GM12878 (cell line): Measurements from ENCODE around the gene ERLEC1. TPM values are rescaled to one million over a fixed set of nuclear protein-coding genes. Genes with fewer than 3 reads are reported as not detected.

Experiments used
- ATAC-seq: fragments of 200-7000 bp; cut with Tn5 transposase; 3 replicates; pipeline ENCODE4 v1.9.1; 2020; ENCODE audit warnings: mild to moderate bottlenecking, moderate library complexity
- BruUV-seq: library from RNA; stranded (reverse); fragments of 400-500 nt; replicated peaks from 2 replicates; lab custom pipeline; 2021; lab: Mats Ljungman, UMichigan
- CTCF ChIA-PET: fragments of 300-600 bp; sonication (Branson Sonifier 250); formaldehyde crosslinking; extraction: SDS; loops from one replicate; lab custom pipeline; 2021; ENCODE audit warnings: inconsistent platforms; lab: Yijun Ruan, JAX
- POLR2A ChIA-PET: fragments of 350-600 bp; formaldehyde crosslinking; extraction: SDS; loops from one replicate; lab custom pipeline; 2021; ENCODE audit warnings: inconsistent platforms; lab: Charles Lee
- RAD21 ChIA-PET: fragments of 300-600 bp; sonication (Branson Sonifier 250); formaldehyde crosslinking; loops from one replicate; lab custom pipeline; 2023; ENCODE audit warnings: antibody characterized with exemption; ENCODE audit not compliant: unreplicated experiment; lab: Charles Lee
- SMC1A ChIA-PET: fragments of 300-600 bp; sonication (Branson Sonifier 250); formaldehyde crosslinking; loops from one replicate; lab custom pipeline; 2023; ENCODE audit not compliant: unreplicated experiment, uncharacterized antibody; lab: Charles Lee
- DNase-seq: peaks from one replicate; pipeline ENCODE4 v3.0.0-alpha.2; 2011; ENCODE audit warnings: low read depth, low spot score
- FAIRE-seq: peaks from 3 replicates; lab custom pipeline; 2011; peaks lifted over from hg19 to GRCh38; lab: Jason Lieb, UNC
- H2AFZ ChIP-seq: 2 replicates; pipeline ENCODE4 v1.6.0; 2011; ENCODE audit warnings: low read depth, low read length, control low read depth; ENCODE audit not compliant: control insufficient read depth
- H3K27ac ChIP-seq: 2 replicates; pipeline ENCODE4 v1.5.1; 2011; ENCODE audit warnings: control low read depth; ENCODE audit not compliant: control insufficient read depth, insufficient read depth
- H3K27me3 ChIP-seq, 2 experiments: replicated peaks in 1 of 2; 2 replicates each; pipeline versions ENCODE4 v1.6.0 to v1.6.1; 2011; ENCODE audit warnings: low read length in 1 of 2; ENCODE audit not compliant: control insufficient read depth in 2 of 2, insufficient read depth in 2 of 2
- H3K36me3 ChIP-seq, 2 experiments: 2 replicates each; pipeline ENCODE4 v1.5.1; 2011; ENCODE audit warnings: low read length in 1 of 2; ENCODE audit not compliant: control insufficient read depth in 2 of 2, insufficient read depth in 2 of 2
- H3K4me1 ChIP-seq: 2 replicates; pipeline ENCODE4 v1.6.1; 2011; ENCODE audit warnings: mild to moderate bottlenecking, low read length, moderate library complexity, mixed read lengths; ENCODE audit not compliant: control insufficient read depth, insufficient read depth
- H3K4me2 ChIP-seq: 2 replicates; pipeline ENCODE4 v1.6.0; 2011; ENCODE audit warnings: control low read depth; ENCODE audit not compliant: control insufficient read depth, insufficient read depth
- H3K4me3 ChIP-seq: fragments of 200-600 bp; sonication (generic); 2 replicates; pipeline ENCODE4 v1.5.1; 2016
- H3K79me2 ChIP-seq: 2 replicates; pipeline ENCODE4 v1.6.0; 2011; ENCODE audit warnings: low read length; ENCODE audit not compliant: control insufficient read depth, insufficient read depth
- H3K9ac ChIP-seq: 2 replicates; pipeline ENCODE4 v1.8.0; 2011; ENCODE audit warnings: low read length, control low read depth, mixed read lengths; ENCODE audit not compliant: control insufficient read depth, insufficient read depth
- H3K9me3 ChIP-seq: replicated peaks from 3 replicates; pipeline ENCODE4 v1.5.1; 2011; ENCODE audit warnings: mild to moderate bottlenecking, low read length; ENCODE audit not compliant: control insufficient read depth, insufficient read depth
- H4K20me1 ChIP-seq: 2 replicates; pipeline ENCODE4 v1.6.0; 2011; ENCODE audit not compliant: control insufficient read depth, insufficient read depth
- ESRRA ChIP-seq: IDR thresholded peaks from 2 replicates; pipeline ENCODE4 v1.6.1; 2012; ENCODE audit warnings: mild to moderate bottlenecking, low read length, improper control_type of control experiment
- HCFC1 ChIP-seq: fragments of 150-350 bp; IDR thresholded peaks from 2 replicates; pipeline ENCODE4 v1.6.1; 2014; ENCODE audit warnings: low read length
- JUNB ChIP-seq: IDR thresholded peaks from 2 replicates; pipeline ENCODE4 v1.6.1; 2016; ENCODE audit warnings: antibody characterized with exemption, mild to moderate bottlenecking
- JUND ChIP-seq: IDR thresholded peaks from 2 replicates; pipeline ENCODE4 v1.6.1; 2012; ENCODE audit warnings: low read depth, mild to moderate bottlenecking, low read length, improper control_type of control experiment, moderate library complexity
- NFIC ChIP-seq: IDR thresholded peaks from 2 replicates; pipeline ENCODE4 v1.6.1; 2012; ENCODE audit warnings: low read depth, mild to moderate bottlenecking, inconsistent platforms, low read length, moderate library complexity
- WRNIP1 ChIP-seq: IDR thresholded peaks from 2 replicates; pipeline ENCODE4 v1.6.1; 2011; ENCODE audit warnings: low read depth, low read length, improper control_type of control experiment, borderline replicate concordance
- WGBS: methylation state at CpG from one replicate; pipeline ENCODE4 v1.1.6; 2016; ENCODE audit warnings: low lambda C conversion rate; ENCODE audit not compliant: insufficient replicate concordance, insufficient coverage; ENCODE audit errors: missing lambda C conversion rate; 5-methylcytosine and 5-hydroxymethylcytosine counted together
- in situ Hi-C: fragments of 300-500 bp; cut with MboI; formaldehyde crosslinking; loops from 9 replicates; pipeline ENCODE4 v1.14.3; 2018; ENCODE audit warnings: mixed read lengths
- intact Hi-C: fragments of 100-400 bp; cut with micrococcal nuclease; formaldehyde crosslinking; loops from one replicate; pipeline ENCODE4 v1.14.2; 2022; ENCODE audit not compliant: unreplicated experiment
- polyA plus RNA-seq, 11 experiments: library from polyadenylated mRNA; depleted of rRNA in 4 of 11; unstranded in 6 of 11; stranded (reverse) in 5 of 11; fragments of >200 nt; fragmentation: Nextera tagmentation in 4 of 11; fragmentation: Illumina TruSeq in 1 of 11; extraction: Ambion mirVana in 4 of 11; extraction: Trizol in 1 of 11; gene quantifications; 1 replicate in 1 of 11; 2 replicates in 10 of 11; pipeline versions ENCODE4 v1.2.1 to v1.2.3, GENCODE V29; 2011 to 2016; ENCODE audit warnings: inconsistent platforms in 2 of 11, missing spikeins in 2 of 11, low read depth in 1 of 11
- total RNA-seq, 4 experiments: library from RNA; depleted of rRNA in 3 of 4; stranded (reverse); fragments of >200 nt in 3 of 4; fragmentation: Illumina TruSeq in 1 of 4; extraction: Trizol in 1 of 4; gene quantifications; 2 replicates each; pipeline versions ENCODE4 v1.2.1 to v1.2.3, GENCODE V29; 2013 to 2021
- TF ChIP-seq, protein P1 (sequence below): fragments of 450-650 bp; IDR thresholded peaks from 2 replicates; pipeline ENCODE4 v1.6.1; 2017; ENCODE audit warnings: mild to moderate bottlenecking

Gene ERLEC1
- total and polyA plus RNA-seq, 10 of the 15 experiments (the other 5 are each of a cell fraction or from before 2014, with no cell fraction given), result 14.1 to 52.2 (median 30.0) TPM

DNA sequence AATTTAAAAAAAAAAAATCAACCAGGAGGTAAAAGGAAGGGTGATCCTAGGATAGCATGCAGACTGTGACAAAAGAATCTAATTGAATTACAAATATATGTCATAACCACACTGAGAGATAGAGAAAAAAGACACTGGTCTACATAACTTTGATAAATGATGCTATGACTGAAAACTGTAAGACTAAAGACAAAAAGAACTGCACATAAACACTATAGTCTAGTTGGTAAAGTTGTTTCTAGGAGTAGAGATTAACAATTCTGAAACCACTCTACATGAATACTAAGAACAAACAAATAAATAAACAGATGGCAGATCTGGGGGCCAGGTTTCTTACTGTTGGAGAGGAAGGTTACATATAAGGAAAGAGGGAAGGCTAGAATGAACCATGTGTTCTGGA, 33.8 kb upstream of the ERLEC1 start:
- BruUV-seq, result no TSS peak
- ATAC-seq (peak; percentile 16; the same call in 2 of the 3 replicates), FAIRE-seq (no peak), DNase-seq (no peak)
- intact Hi-C loops, result no loop called here
- Histone ChIP-seq H3K36me3 (no peaks in the 10 kb centered on the region; a peak in 1 of 4 replicates), H3K27ac (peak overlapping the region; percentile 72; the same call in 1 of the 2 replicates), H2AFZ (no peak overlapping the region), H3K9ac (no peak overlapping the region), H3K4me2 (no peak overlapping the region), H3K4me3 (no peak overlapping the region), H3K79me2 (no peaks in the 10 kb centered on the region; the same call in 1 of the 2 replicates), H3K9me3 (no peaks in the 10 kb centered on the region), H3K4me1 (peaks cover 22% of the 10 kb centered on the region; the same call in 1 of the 2 replicates), H3K27me3 (no peaks in the 10 kb centered on the region), H4K20me1 (no peaks in the 10 kb centered on the region)
- ChIA-PET POLR2A (no interaction called here), RAD21 (no interaction called here), CTCF (interaction anchor here (0.5 kb wide), 1 partner anchor 42 kb away, joined by 3 read pairs; no protein-coding TSS in a partner anchor), SMC1A (no interaction called here)
- in situ Hi-C loops, result no loop called here
- TF ChIP-seq HCFC1, result no peak
- TF ChIP-seq JUNB, result peak; percentile 13; the same call in 1 of the 2 replicates

DNA sequence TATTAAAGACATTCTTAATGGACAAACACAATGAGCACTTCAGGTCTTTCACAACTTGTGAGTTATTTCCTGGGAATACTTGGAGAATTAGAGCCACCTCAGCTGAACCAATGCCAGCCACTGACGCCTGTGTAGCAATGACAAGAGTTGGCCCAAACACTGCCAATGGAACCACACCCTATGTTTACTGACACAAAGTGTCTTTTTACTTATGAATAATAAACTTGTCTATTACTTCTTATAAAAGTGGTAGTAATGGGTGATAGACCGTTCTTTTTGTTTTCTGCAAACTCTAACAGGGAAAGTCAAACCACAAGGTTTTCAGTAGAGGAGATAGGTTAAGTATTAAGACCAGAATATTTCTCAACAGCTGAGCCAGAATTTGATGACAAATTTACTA, 31.7 kb upstream of the ERLEC1 start:
- no peaks in the 10 kb centered on the region for H3K9me3 ChIP-seq
- no peaks in the 10 kb centered on the region for H4K20me1 ChIP-seq
- H3K36me3 ChIP-seq, result no peaks in the 10 kb centered on the region; a peak in 1 of 4 replicates
- no peak for DNase-seq
- intact Hi-C loops (no loop called here), in situ Hi-C loops (no loop called here)
- 95% methylated on average over 2 of the region's 2 CpGs for WGBS
- no peaks in the 10 kb centered on the region for H3K79me2 ChIP-seq
- SMC1A ChIA-PET, result interaction anchor here (1.0 to 2.8 kb wide), 2 partner anchors 12 to 16 kb away, joined by 3 to 13 read pairs; partner anchors contain the start of gene CHAC2
- H3K27me3 ChIP-seq, result no peaks in the 10 kb centered on the region
- TF ChIP-seq WRNIP1 (no peak), NFIC (no peak), JUND (no peak), ESRRA (no peak)
- TF ChIP-seq, protein P1, sequence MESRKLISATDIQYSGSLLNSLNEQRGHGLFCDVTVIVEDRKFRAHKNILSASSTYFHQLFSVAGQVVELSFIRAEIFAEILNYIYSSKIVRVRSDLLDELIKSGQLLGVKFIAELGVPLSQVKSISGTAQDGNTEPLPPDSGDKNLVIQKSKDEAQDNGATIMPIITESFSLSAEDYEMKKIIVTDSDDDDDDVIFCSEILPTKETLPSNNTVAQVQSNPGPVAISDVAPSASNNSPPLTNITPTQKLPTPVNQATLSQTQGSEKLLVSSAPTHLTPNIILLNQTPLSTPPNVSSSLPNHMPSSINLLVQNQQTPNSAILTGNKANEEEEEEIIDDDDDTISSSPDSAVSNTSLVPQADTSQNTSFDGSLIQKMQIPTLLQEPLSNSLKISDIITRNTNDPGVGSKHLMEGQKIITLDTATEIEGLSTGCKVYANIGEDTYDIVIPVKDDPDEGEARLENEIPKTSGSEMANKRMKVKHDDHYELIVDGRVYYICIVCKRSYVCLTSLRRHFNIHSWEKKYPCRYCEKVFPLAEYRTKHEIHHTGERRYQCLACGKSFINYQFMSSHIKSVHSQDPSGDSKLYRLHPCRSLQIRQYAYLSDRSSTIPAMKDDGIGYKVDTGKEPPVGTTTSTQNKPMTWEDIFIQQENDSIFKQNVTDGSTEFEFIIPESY, result no peak
- TF ChIP-seq, all 136 proteins: peak for 0
- Histone ChIP-seq H3K9ac (no peak overlapping the region), H3K4me3 (no peak overlapping the region), H3K27ac (no peak overlapping the region), H3K4me1 (peaks cover 18% of the 10 kb centered on the region; the same call in 1 of the 2 replicates), H2AFZ (no peak overlapping the region), H3K4me2 (no peak overlapping the region)
- POLR2A ChIA-PET, result no interaction called here
- ATAC-seq, result no peak
- CTCF ChIA-PET, result interaction anchor here (1.5 kb wide), 1 partner anchor 16 kb away, joined by 3 read pairs; no protein-coding TSS in a partner anchor
- BruUV-seq, result no TSS peak
- FAIRE-seq, result no peak
- RAD21 ChIA-PET, result no interaction called here
